Glomerular endothelial cell (primary cell): Measurements from ENCODE around the gene LRMDA. TPM values are rescaled to one million over a fixed set of nuclear protein-coding genes. Genes with fewer than 3 reads are reported as not detected.

Experiments
- DNase-seq: peaks from one replicate; pipeline ENCODE4 v3.0.0-alpha.2; 2011; ENCODE audit warnings: low read depth, low spot score; ENCODE audit errors: extremely low read depth
- total RNA-seq: library from RNA; depleted of rRNA; stranded (reverse); fragments of >200 nt; gene quantifications from 2 replicates; pipeline ENCODE4 v1.2.3, GENCODE V29; 2015

Gene LRMDA
- total RNA-seq, 1 donor from 2014 or later: 25.7 TPM

DNA sequence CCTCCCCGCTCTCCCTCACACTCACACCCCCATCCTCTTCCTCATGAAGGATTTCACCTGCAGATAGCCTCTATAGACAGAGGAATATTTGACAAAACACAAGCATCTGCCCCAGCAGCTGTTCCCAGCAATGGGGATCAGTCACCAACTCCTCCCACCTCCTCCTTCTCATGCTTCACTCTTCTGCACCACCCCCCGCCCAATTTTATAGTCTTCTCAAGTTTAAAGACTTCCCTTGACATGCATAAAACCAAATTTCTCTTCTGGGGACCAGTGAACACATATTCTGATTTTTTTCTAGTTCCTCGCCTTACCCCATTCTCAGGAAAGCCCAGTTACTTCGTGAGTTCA is 654.4 kb downstream of the LRMDA start:
- DNase-seq: no peak

DNA sequence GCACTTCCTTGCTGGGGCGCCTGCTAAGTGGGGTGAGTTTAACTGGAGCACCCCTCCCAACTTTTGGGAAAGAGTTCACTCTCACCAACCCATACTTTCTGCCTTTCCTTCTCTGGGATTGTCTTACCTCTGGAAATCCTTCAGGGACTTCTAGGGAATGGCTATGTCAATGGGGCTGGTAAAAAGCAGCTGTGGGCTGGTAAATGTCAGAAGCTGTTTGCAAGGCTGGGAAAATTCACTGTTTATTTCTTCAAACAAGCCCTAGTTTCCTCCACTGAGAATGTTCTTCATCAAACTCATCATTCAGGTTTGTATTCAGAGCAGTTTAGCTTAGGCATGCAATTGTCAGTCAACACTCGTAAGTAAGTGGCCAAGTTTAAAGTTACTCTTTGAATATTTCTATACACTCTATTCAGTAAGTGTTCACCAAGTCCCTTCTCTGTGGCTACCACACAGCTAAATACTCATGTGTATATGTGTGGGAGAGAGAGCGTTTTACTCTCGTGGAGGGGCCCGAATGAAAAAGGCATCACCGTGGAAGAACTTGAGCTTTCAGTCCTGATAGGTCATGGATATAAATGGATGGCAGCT is 654.8 kb downstream of the LRMDA start:
- DNase-seq: no peak

DNA sequence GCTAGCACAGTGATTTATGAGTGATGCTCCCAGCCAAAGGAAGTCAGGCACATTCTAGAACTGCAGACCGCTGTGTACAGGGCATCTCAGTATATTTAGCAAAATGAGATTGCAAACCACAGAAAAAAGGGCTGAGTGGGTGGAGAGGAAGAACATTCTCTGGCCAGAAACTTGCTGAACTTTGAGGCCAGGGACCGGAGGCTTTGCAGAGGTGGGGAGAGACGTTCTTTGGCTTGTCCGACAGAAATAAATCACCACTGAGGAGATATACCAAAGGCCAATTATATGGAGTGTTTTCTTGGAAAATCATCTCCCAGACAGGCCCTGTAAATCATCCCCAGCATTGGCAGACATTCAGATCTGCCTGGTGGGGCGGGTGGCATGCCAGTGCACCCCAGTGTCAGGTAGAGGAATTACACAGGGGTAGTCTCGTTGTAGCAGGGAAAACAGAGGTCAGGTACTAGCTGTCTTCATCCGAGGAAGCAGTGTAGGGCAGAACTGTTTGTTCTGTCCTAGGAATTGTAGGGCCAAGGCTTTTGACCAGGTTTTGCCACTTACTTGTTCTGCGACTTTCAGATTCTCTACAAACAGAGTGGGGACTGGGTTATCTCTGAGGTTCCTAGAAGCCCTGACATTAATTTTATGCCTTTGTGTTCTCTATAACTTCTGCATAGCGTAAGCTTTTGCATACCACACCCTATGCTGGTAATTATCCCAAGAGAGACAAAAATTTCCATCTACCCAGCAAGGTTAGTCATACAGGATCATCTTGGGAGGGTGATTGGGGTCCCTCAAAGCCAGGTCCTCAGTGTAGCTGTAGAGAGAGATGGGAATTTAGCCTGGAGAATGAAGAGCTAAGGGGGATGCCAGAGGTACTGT is 655.6 kb downstream of the LRMDA start:
- DNase-seq: no peak

DNA sequence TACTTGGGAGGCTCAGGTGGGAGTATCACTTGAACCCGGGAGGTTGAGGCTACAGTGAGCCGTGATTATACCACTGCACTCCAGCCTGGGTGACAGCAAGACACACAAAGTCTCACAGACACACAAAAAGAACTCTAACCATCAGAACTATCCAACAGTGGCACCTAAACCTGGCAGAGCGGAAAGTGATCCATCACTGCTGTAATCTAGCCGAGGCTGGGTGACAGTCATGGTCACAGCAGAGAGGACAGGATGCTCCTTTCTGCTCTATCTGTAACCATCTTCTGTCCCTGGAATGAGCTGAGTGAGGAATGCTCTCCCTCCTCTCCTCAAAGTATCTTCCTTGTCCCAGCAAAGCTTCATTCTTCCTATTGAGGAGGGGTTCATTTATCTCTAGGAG is 656.6 kb downstream of the LRMDA start:
- no peak for DNase-seq

DNA sequence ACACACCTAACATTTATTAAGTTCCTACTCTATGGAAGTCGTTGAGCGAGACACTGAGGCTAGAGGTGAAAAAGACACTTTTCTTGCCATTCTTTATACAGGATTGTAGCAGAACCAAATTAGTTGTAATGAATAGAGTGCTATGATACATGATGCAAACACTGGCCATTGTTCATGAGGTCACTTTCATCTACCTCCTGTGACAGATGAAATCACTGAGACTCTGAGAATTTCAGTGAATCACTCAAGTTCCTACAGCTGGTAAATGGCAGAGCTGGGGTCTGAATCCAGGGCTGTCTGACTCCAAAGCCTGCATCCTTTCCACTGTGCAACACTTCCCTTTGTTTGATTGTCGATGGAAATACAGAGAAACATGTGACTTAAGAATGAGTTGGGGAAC is 657.6 kb downstream of the LRMDA start:
- DNase-seq: no peak

DNA sequence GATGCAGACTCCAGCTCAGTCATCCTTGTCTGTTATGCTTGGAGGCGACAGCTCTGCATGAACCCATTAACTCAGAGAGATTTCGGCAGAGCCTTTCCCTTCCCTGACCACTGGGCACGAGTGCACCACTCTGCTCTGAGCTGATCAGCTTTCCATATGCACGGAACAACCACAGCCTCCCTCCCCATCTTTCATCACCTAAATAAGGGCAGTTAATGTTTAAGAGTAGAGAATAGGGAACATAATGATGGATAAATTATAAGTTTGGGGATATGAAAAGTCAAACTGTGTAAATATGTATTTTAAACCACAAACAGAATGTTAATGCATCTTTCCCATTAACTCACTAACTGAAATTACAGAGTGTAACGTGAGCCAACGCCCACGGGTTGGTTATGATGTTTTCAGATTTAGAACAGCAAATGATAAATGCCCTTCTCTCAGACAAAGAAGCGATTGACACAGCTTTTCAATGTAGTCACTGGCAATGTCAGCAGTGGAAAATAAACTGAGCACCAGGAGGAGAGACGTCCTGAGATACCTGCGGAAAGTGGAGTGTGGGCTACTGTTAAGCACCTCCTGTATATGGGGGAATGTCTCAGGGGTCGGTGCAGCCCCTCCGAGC is 658.2 kb downstream of the LRMDA start:
- DNase-seq: no peak

DNA sequence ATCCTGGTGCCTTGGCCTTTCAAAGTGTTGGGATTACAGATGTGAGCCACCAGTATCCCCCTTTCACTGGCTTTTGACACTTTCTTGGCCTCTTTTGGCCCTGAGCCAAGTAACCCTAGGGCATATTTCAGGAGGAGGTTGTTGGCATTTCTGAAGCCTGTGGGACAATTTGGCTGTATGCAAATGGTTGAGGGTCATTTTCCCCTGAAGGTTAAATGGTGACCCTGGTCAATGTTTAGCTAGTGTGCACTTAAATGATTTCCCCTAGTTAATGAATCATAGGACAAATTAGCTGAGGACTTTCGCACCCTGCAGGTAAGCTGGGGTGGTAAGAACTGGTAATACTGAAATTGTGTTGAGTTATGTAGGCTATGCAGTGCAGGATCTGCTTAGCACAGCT is 660.5 kb downstream of the LRMDA start:
- DNase-seq: no peak

DNA sequence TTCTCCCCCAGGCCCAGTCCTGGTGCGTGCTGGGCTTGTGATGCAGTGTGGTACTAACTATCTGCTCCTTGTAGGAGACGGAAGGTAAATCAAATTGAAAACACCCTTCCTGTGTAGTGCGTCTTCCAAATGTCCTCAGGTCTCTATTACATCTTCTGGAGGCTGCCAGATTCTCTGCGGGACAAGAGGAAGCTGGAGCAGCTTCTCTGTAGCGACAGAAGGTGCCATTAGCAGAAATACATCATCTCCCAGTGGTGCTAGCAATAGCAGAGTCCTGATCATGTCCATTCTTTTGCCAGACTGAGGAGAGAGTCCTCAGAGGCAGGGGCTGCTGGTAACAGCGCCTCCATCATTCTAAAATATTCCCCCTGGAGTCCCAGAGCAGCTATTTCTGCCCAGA is 675.2 kb downstream of the LRMDA start:
- no peak for DNase-seq

DNA sequence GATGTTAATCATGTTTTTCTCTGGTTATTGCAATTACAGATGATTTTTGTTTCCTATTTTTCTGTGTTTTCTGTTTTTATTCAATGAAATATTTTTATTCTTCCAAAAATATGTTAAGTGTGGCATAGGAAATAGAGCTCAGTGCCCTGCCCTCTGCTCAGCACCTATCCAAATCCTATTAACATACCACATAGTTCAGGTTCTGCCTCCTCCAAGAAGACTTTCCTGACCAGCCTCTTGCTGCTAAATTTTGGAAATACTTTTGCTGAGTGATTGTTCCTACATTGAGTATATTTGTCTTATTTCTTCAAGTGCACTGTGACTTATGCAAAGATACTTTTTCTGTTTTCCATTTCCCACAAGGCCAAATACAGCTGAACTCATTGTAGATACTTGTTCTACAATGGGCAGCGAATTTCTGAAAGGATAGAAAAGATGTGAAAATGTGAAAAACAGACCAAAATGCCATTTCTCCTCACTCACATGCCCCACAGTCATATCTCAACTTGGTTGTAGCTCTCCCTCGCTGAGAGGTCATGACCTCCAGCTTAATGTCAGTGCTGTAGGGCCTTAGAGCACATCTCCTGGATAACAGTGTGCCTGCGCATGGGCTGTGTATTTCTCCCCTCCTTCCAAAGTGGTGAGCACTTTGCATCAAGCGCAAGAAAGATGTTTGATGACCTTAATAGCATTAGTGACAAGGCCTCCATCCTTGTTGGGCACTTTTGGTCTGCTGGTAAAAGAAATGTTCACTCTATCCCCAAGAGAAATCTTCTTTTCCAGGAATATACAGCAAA is 677.3 kb downstream of the LRMDA start:
- DNase-seq: no peak

DNA sequence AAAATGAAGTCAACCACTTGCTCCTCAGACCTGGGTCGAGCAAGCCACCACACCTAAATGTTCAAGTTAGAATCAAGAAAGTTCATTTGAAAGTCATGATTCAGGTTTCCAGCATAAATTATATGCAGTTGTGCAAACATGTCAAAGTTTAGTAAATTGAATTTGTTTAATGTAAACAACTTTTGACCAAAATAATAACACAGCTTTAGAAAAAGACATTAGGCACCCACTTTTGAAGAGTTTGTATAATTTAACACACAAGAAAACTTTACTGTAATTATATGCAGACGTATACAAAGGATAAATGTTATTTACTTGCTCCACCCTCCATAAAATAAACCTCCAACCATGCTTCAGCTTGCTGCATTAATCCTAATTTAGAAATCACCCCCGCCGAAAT is 680.0 kb downstream of the LRMDA start:
- no peak for DNase-seq

DNA sequence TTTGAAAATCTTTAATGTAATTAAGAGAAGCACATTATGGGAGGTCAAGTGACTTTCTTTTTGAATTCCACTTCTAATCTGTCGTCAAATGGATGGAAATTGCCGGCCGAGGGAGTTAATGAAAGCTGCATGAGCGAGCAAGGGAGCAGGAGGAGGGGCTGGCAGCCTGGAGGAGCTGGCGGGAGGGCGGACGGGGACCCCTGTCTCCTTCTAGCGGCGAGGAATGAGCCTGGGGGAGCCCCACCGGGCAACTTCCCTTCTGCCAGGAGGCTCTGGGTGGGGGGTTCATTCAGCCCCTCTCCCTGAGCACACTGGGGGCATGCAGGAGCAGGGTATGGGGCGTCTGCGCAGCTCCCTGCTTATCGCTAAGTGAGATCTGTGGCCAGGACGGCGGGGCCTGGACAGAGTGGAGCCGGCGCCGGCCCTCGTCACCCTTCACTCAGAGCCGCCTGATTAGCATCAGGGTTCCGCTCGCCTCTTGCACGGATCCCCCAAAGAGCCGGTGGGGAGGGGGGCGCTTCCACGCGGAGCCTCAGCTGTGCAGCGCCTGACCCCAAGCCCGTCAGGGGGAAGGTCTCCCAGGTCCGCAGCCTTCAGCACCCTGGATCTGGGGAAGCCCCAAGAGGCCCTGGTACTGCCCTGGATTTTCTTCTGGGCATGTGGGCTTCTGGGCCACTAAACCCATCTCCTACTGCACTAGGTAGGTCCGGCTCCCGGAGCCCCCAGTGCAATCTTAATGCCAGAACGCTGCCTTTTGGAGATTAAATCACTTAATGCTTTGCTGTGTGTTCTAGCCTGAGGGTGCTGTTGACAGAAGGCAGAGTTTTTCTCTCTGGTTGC is 680.8 kb downstream of the LRMDA start:
- DNase-seq: no peak

DNA sequence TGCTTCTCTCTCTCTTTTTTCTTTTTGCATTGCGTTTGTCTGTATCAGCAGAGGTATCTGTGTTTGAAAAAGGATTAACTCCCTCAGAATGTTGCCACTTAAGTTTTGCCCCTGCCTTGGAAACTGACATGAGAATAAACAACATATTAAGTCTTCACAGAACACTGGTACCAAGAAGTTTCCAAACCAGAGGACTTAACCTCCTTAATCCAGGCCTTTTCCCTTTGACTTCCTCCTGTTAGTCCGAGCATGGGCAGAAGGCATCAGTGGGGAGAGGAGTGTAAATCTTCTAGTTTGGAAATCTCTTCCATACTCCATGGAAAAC is 681.4 kb downstream of the LRMDA start:
- DNase-seq: no peak

DNA sequence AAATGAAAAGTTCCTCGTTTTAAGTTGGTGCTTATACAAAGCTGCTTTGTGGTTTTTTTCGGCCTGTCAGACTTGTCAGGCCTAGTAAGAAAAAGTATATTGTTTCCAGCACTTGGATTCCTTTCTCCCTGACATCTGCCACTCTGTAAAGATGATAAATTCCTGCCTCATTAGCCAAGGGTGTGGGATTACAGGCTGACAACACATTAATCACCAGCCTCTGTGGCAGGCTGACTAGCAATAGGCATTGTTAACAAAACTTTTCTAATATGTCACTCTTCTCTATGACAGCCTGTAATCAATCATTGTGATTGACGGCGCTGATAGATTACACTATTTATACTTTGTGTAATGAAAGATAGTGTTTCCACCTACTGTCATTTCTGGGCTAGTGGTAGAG is 682.5 kb downstream of the LRMDA start:
- no peak for DNase-seq

DNA sequence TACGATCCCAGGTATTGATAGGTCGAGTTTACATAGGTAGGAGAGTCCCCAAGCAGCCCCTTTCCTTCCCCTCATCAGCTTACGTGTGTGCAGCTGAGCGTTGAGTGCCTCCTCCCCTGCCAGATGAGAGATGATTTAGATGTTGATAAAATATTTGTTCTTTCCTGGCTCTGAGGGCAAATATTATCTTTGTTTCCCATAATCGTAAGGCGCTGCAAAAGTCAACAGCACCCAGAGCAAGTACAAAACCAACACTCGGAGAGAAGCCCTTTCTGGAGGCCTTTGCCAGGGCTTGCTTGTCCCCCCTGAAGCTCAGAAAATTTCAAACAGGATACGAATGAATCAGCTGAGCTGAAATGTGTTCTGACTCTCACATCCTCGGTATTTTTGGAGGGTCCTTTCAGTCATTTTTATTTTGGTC is 683.2 kb downstream of the LRMDA start:
- DNase-seq: no peak

DNA sequence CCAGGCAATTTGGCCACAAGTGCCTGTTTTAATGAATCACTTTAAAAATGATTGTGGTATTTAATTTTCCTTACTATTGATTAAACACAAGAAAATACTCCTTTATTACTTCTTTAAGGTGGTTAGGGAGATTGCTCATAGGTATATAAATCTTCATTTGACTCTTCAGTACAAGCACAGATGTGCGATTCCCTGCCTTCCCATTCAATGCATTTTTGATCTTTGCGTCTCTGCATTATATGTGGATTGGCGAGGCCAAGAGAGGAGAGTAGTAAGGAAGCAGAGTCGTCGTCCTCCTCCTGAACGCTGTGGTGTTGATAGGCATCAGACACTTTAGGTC is 683.7 kb downstream of the LRMDA start:
- no peak for DNase-seq

DNA sequence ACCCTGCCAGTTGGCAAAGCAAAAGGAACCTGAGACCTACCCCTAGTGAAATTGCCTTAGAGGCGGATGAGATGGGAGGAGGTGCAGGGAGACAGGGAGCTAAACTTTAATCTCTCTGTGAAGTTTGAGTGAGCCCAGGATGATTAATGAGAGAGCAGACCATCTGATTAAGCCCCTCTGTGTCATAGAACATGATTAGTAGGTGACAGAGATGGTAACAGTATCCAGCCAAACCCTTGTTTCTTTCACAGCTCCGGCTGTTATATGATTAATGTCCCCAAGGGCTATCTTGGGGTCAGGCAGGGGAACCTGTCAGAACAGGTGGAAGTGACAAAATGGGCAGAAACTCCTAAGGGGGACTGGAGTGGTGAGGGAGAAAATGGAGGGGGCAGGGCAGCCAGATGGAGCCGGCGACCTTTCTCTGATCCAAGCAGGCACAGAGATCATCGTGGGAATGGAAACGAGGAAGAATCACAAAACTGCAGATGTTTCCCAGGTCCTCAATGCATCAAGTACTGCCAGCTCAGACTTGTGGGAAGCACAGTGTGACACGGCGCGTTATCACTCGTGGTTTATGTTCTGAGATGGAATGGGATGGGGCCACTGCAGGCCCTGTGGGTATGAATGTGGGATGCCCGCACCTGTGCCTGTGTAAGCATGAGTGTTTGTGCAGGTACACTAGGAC is 684.2 kb downstream of the LRMDA start:
- no peak for DNase-seq

DNA sequence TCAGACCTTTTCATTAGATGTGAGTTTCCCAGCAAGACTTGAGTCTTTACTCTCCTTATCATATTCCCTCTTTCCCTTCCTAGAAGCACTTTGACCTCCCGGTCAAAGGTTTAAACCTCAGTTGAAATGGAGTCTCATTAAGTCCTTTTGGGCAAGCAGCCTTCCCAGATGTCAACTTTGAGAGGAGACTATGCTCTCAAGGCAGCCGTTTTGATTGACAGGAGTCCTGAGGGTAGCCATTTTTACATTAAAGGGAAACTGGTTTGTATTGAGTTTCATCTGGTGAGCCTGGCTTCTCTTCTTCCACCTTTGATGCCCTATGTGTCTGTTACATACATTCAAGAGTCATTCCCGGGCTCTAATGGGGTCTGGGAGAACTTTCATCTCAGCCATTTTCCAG is 685.1 kb downstream of the LRMDA start:
- DNase-seq: no peak

DNA sequence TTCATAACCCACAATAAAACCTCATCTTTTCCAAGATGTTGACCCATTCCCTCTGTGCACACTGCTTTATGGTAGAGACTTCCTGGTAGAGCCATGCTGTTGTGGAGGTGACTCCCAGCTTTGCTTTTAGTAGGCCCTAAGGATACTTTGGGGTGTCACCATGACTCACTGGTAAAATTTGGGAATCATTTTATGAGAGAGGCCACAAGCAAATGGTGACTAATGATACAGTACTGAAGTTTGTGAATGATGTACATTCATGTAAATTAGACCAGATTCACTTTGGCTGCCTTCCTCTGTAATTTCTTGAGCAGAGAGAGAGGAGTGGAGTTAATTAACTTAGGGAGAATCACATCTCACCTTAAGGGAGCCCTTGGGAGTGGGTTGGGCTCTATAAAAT is 686.5 kb downstream of the LRMDA start:
- DNase-seq: no peak

DNA sequence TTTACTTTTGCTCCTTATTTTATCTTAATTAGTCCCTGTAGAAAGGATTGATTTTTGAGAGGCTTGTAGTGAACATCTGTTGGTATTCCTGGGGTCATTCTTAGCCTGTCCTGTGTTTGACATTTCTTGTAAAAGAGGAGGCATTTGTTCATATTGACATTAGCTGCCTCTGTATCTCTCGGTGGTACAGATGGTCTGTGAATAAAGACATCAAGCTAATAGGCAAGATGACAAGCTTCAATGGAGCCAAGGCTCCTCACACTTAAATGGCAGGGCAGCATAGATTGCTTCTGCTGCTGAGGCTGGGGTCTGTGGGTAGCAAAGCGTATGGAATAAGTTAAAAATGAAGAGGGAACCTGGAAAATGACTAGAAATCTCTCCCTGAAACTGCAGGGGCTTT is 687.6 kb downstream of the LRMDA start:
- DNase-seq: no peak

DNA sequence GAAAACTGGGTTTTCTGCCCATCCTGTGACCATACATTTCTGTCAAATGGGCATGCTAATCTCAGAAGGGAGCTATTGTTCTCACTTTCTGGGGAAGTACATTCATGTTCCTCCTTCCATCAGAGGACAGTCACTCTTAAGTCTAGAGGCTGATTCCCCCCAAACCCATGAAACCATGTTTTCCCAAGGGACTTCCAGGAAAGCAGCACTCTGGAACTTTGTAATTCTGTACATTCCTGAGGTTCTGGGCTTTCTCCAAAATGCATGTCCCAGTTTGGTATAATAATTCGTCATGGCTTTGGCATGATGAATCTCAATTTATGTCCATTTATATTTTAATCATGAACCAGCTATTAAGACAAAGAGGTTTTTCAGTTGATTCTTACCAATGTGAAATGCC is 688.1 kb downstream of the LRMDA start:
- no peak for DNase-seq
